ENCODE measurements around the gene GET4.
"Not testable (repeated sequence)": the region's sequence is repeated elsewhere in the genome, so short reads cannot be mapped to it uniquely, and the experiment has no call there.

The GET4 gene

DNA sequence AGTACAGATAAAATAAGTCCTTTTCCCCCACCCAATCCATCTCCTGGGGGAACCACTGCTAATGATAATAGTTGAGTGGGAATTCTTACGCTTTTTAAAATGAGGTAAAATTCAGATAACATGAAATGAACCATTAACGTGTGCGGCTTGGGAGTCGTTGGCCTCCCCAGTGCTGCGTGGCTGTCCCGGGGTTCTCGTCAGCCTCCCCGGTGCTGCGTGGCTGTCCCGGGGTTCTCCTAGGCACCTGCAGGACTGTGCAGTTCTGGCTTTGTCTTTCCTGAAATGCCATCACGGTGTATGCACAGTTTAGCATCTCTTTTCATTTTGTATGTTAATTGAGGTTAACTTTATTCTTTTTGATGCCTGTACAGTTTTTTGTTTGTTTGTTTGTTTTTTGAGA lies 30.6 kb upstream of the GET4 start:
- no peak for DNase-seq

DNA sequence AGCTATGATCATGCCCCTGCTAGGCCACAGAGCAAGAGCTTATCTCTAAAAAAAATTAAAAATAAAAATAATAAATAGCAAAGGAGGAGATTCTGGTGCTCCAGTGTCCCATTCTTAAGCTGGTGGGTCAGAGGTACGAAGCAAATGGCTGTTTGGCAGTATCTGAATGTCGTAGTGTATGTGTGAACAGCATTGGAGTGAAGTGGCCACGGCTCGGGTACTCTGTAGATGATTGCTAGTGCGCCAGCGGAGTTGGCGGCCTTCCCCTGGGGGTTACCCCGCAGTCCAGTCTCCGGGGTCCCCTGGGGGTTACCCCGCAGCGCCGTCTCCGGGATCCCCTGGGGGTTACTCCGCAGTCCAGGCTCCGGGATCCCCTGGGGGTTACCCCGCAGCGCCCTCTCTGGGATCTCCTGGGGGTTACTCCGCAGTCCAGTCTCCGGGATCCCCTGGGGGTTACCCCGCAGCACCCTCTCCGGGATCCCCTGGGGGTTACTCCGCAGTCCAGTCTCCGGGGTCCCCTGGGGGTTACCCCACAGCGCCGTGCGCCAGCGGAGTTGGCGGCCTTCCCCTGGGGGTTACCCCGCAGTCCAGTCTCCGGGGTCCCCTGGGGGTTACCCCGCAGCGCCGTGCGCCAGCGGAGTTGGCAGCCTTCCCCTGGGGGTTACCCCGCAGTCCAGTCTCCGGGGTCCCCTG lies 29.2 kb upstream of the GET4 start:
- not testable (repeated sequence) for DNase-seq

DNA sequence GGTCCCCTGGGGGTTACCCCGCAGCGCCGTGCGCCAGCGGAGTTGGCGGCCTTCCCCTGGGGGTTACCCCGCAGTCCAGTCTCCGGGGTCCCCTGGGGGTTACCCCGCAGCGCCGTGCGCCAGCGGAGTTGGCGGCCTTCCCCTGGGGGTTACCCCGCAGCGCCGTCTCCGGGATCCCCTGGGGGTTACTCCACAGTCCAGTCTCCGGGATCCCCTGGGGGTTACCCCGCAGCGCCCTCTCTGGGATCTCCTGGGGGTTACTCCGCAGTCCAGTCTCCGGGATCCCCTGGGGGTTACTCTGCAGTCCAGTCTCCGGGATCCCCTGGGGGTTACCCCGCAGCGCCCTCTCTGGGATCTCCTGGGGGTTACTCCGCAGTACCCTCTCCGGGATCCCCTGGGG lies 28.6 kb upstream of the GET4 start:
- DNase-seq = not testable (repeated sequence)

DNA sequence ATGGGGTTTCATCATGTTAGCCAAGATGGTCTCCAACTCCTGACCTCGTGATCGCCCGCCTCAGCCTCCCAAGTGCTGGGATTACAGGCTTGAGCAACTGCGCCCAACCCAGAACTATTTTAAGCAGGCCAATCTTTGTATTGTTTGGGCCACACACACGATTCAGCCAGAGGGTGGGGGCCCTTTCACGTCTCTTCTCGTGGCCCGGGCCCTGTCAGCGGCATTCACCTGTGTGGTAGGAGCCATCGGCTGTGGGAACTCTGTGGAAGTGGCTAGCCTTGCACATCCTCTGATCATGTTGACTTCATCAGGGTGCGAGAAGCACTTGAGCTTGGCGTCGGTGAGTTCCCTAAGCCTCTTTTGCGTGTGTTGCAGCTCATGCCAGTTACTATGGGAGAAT lies 27.2 kb upstream of the GET4 start:
- no peak for DNase-seq

DNA sequence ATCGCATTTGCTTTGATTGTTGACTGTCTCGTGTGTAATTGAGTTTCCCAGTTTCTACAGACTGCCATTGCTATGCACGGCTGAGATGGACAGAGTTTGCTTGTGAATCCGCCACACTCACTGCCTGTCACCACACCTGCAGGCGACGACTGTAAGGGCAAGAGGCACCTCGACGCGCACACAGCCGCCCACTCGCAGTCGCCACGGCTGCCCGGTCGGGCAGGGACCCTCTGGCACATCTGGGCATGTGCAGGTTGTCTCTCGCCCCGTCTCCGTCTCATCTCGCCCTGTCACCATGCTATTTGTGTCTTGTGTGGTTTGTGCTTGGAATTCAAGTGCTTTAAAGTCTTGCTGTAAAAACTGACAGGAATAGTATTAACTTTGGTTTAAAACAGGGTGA lies 26.6 kb upstream of the GET4 start:
- DNase-seq = no peak

DNA sequence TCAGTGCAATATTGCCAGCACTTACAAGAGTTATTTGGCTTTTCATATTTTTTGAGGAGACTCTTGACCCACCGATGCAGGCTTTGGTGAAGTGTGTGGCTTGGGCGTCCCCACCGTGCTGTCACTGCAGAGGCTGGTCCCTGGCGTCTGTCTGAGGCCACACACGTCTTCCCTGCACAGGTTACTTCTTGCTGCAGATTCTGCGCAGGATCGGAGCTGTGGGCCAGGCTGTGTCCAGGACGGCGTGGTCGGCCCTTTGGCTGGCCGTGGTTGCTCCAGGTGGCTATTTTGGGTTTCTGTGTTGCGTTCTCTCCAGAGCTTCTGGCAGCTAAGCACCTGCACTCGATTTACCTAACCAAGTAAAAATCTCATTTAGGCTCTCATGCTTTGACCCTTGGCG lies 25.1 kb upstream of the GET4 start:
- no peak for DNase-seq

DNA sequence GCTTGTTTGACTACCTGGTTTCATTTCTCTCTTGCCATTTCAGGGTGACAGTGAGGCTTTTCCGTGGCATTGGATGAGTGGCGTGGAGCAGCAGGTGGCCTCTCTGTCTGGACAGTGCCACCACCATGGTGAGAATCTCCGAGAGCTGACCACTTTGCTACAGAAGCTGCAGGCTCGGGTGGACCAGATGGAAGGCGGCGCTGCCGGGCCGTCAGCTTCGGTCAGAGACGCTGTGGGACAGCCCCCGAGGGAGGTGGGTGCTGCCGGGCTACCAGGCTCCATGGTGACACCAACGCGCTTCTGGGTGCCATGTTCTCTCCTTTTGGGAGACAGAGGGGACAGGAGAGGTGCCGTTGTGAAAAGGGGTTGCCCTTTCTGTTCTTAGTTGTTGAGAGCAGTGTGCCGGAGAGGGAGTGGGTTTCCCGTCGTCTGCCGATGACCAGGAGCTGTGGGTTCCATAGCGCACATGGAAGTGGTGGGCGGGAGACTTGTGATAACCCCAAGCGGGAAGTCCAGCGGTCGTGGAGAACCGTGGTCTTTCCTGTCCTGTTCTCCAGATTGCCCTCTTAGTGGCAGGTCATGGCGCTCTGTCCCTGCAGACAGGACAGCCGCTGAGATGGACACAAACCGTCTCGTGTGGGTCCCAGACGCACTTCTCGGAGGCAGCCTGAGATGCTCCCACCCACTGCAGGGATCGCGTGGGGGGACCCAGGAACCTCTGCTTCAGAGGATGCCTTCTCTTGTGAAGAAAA lies 22.8 kb upstream of the GET4 start:
- no peak for DNase-seq

DNA sequence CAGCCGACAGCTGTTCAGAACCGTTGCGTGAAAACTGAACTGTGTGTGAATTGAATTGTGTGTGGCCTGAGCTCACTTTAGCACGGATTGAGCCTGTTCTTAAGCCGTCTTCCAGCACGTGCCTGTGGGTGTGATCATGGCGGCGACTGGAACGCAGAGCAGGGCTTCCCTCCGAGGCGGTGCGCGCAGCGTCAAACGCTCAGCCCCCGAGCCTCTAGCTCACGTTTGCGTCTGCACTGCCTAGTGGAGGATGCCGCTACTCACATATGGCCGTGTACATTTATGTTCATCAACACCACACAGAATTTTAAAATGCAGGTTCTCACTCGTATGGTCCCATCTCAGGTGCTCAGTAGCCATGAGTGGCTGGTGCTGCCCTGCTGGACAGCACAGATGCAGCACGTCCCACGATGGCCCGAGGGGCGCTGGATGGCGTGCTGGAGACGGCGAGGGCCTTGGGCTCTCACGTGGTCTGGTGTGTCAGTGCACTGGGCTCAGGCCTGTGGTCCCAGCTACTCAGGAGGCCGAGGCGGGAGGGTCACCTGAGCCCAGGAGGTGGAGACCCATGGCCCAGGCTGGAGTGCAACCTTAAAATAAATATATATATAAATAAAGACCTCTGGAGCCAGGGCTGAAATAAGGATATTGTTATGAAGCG lies 22.1 kb upstream of the GET4 start:
- DNase-seq = no peak

DNA sequence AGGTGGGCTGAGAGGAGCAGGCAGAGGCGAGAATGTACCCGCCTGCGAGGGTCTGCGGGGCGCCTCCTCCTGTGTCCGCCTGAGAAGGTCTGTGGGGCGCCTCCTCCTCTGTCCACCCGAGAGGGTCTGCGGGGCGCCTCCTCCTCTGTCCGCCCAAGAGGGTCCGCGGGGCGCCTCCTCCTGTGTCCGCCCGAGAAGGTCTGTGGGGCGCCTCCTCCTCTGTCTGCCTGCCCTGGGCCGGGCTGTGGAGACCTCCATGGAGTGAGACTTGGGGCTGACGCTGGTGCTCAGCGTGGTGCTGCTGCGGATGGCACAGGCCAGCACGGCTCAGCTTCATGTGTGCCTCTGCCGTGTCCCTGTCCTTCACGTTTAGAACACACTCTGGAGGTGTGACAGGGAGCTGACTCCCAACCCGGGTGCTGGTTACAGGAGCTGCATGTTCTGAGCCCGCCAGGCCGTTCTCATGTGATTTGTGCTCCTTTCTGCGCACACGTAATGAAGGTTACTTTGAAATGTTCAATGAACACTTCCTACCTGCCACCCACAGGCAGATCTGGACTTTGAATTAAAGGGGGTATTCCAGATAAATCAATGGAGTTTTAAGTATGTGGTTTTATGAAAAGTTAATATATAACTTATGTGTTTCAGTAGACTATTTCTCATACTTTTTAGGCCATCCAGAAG lies 20.5 kb upstream of the GET4 start:
- no peak for DNase-seq

DNA sequence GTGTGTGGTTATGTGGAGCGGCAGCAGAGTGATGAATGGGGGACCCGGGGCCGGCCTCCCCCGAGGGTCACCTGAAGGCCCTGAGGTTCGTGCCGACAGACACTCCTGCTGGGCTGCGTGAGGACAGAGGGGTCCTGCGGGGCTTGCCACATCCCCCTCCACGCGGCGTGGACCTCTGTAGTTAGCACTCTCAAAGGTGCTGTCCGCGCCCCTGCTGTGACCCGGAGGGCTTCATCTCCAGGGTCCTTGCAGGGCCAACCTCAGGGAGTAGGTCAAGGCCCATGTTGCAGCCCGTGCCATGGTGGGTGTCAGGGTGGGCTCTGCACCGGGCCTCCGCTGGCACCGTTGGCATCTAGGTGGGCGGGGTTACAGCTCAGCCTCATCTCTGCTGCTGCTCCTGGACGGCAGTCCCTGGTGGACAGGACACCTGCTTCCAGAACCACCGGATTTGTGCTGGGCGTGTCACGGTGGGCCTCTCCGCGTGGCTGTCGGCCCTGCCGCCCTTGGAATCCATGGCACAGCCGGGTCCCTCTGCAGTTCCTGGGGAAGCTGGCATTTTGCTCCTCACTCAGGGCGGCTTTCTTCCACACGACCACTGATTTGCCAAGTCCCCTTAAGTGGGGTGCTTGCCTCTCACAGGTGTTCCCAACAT lies 19.8 kb upstream of the GET4 start:
- no peak for DNase-seq

DNA sequence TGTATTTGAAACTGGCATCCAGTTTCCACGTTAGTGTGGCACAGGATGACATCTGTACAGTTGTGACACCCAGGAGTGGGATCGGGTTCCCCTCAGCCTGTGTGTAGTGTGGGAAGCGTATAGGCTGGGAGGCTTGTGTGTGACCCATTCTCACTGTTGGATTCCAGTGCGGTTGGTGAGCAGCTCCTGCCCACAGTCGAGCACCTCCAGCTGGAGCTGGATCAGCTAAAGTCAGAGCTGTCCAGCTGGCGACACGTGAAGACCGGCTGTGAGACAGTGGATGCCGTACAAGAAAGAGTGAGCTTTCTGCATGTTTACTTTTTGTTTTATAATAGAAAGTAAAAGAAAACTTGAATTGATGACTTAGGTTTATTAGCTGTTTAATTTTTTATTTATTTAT lies 18.7 kb upstream of the GET4 start:
- DNase-seq = no peak

DNA sequence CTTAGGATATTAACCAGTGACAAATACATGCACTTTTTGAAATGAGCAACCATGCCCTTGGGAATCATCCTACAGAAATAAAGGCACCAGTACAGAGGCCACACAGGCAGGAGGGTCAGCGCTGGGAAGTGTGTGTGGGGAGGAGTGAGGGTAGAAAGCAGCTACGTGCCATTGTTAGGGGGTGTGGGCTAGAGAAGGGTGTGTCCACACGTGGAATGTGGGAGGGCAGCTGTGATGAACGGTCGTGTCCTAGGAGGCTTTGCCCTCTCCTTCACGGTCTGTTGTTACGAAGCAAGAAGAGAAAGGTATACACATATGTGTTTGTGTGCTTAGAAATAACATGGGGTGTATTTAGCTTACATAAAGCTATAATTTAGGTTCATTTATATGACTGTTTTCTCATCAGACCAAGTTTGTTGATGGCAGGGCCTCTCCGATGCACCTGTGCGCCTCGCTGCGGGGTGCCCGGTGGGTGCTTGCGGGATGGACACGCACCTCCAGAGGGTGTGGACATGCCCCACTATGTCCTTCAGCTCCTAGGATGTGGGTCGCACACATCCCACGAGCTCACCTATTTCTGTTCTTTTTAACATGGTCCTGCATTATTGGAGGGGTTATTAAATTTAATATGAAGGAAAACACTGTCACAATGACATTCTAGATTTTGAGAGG lies 16.9 kb upstream of the GET4 start:
- DNase-seq = no peak

DNA sequence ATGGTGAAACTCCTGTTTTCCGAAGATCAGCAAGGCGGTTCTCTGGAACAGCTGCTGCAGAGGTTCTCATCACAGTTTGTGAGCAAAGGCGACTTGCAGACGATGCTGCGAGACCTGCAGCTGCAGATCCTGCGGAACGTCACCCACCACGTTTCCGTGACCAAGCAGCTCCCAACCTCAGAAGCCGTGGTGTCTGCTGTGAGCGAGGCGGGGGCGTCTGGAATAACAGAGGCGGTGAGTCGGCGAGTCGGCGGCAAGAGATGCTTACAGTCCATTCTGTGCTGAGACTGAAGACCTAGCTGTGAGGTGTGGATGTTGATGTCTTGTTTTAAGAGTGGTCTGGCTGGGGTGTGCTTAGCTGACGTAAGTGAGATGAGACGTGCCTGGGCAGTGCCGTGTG lies 16.2 kb upstream of the GET4 start:
- no peak for DNase-seq

DNA sequence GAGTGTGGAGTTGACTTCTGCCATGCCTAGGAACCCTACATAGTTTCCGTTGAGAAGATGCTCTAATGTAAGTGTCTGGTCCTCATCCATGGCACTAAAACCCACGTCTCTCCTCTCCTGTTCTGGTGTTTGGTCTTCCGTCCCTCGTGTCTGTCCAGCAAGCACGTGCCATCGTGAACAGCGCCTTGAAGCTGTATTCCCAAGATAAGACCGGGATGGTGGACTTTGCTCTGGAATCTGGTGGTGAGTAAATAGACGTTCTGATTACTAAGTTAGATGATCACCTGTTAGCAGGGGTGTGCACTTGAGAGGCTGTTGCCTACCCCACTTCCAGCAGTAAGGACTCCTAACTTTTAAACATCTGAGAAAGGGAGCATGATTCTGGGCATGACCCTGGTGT lies 15.1 kb upstream of the GET4 start:
- no peak for DNase-seq

DNA sequence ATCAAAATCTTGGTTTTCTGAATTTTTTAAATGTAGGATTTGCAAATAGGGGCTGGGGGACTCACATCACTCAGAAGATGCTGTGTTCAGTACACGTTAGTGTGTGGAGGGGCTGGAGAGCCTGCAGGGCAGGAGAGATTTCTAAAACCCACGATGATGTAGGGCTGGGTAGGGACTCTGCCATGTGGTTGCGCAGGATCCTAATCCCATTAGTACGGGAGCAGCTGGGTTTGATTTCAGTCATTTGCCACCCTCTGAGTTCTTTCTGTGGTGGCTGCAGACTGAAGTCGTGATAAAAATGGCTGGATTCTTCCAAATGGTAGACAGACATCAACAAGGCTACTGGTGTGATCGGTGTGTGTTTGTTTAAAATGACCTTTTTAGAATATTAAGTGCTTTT lies 14.2 kb upstream of the GET4 start:
- DNase-seq = no peak

DNA sequence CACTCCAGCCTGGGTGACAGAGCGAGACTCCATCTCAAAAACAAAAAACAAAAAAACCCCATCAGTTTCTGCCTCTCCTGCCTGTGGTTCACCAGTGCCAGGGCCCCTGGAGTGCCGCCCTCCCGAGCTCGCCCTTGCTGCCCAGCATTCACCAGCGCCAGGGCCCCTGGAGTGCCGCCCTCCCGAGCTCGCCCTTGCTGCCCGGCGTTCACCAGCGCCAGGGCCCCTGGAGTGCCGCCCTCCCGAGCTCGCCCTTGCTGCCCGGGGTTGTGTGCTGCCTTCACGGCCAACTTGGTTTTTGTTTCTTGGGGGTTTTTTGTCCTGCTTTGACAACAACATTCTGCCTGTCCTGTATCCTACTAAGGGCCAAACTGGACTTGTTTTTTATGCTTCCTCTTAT lies 13.2 kb upstream of the GET4 start:
- no peak for DNase-seq

DNA sequence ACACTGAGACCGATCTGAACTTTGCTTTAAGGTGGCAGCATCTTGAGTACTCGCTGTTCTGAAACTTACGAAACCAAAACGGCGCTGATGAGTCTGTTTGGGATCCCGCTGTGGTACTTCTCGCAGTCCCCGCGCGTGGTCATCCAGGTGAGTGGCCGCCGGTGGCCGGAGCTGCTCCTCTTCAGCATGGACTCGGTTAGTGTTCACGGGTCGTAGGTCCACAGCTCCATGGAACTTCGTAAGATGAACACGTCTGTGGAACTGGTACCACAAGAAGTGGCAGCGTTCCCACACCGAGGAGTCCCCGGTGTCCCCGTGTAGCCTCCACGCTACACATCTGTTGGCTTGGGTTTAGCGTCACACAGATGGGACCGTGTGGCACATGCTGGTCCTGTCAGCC lies 10.4 kb upstream of the GET4 start:
- DNase-seq = no peak

DNA sequence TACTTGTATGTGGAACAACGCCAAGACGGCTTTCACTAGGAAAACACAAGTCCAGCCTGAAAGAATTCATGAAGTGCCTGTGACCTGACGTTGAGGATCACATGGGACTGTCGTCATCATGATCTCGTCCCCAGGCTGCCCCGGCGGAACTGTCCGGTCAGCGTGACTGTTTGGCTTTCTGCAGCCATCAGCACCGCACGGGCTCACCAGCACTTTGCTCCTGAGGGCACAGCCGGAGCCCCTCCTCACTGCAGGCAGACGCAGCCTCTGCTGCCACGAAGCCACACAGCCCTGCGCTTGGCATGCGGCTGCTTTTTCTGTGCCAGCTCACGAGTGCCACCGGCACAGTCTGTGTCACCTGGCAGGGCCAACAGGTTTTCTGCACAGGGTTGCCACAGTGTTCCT lies 9.4 kb upstream of the GET4 start:
- DNase-seq = no peak

DNA sequence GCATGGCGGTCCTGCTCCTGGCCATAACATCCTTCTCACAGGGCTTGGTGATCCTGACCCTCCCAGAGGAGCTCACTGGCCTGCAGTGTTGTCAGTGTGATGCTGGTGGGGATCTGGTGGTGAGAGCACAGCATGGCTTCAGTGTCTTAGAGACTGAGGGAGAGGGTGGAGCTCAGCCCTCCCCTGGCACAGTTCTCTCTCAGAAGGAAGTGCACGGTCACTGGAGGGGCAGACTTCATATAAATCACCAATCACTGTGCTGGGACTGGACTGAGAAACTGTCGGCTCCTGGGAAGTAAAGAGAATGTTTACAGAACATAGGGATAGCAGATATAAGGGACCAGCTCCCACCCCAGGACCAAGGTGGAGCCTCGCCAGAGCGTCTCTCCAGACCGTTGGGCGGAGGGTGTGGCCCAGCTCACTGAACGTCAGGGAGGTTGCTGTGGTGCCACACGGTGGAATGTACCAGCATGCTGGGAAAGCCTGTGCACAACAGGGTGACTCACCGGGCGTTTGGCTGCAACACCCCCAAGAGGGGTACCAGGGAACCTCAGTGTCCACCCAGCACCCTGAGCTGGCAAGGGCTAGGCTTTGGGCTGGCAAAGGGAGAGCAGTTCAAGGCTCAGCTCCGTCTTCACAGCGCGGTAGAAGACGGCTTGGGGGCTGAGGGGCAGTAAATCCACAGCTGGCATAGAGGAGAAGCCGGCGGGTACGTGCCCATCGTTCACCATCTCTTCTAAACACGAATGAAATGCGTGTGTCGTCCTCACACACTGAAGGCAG lies 8.8 kb upstream of the GET4 start:
- no peak for DNase-seq

DNA sequence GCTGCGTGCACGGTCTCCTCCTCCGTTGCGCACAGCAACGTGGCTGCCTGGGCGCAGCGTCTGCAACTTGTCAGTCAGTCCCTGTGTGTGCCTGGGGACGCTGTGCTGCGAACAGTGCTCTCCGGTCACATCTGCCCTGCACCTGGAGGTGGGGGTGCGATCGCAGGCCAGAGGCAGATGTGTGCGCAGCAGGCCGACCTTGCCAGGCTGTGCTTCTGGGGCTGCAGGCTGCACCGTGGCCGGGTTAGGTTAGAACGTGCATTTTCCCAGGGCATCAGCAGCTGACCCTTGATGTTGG lies 8.2 kb upstream of the GET4 start:
- DNase-seq = no peak

DNA sequence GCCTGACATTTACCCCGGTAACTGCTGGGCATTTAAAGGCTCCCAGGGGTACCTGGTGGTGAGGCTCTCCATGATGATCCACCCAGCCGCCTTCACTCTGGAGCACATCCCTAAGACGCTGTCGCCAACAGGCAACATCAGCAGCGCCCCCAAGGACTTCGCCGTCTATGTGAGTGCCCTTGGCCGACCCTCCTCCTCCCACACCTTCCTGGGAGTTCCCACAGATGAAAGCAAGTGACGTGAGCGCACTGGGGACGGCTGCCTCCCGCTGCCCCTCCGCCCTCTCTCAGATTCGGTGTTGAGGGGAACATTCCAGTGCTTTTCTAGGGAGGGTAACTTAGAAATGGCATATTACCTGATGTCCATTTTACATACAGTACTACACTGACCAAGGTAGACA lies 7.0 kb upstream of the GET4 start:
- no peak for DNase-seq

DNA sequence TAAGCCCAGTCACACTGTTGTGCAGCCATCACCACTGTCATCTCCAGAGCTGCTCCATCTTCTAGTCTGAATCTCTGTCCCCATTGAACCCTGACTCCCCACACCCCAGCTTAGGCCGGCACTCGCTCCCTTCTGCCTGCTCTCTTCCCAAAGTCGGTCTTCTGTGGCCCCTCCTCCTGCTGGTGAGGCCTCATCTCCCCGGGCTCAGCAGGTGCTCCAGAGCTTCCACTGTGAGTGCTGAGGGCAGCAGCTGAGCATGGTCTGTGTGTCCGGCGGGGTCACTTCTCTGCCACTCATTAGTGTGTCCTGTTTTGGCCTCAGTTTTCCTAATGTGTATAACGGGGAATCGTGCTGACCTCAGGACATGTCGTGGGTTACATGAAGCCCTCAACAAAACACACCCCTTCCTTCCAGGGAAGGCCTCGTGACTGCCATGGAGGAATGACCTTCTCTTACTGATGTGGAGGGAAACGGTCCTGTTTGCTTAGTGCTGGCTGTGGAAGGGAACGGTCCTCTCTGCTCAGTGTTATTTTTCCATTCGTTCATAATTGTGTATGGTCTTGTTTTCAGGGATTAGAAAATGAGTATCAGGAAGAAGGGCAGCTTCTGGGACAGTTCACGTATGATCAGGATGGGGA lies 4.3 kb upstream of the GET4 start:
- no peak for DNase-seq
